ENCODE measurements around the gene LIN37.

- no peak for TF ChIP-seq POLR2A (IDR thresholded peaks at IDR 0.05)
- TF ChIP-seq, protein P1, sequence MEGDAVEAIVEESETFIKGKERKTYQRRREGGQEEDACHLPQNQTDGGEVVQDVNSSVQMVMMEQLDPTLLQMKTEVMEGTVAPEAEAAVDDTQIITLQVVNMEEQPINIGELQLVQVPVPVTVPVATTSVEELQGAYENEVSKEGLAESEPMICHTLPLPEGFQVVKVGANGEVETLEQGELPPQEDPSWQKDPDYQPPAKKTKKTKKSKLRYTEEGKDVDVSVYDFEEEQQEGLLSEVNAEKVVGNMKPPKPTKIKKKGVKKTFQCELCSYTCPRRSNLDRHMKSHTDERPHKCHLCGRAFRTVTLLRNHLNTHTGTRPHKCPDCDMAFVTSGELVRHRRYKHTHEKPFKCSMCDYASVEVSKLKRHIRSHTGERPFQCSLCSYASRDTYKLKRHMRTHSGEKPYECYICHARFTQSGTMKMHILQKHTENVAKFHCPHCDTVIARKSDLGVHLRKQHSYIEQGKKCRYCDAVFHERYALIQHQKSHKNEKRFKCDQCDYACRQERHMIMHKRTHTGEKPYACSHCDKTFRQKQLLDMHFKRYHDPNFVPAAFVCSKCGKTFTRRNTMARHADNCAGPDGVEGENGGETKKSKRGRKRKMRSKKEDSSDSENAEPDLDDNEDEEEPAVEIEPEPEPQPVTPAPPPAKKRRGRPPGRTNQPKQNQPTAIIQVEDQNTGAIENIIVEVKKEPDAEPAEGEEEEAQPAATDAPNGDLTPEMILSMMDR (IDR thresholded peaks at IDR 0.05), result no peak
These were observed 16.3 kb downstream of the LIN37 start for GRCh38 chr19:35764432-35765315.

All from adrenal gland (tissue), 5 donors.